Activated CD4-positive, alpha-beta T cell treated with anti-CD3 and anti-CD28 coated beads, Interleukin-10, Interleukin-2, amounts not matched to agents 100 ng/mL and 50 ng/mL, durations not matched to agents 16 hours and 8 hours (primary cell): ENCODE data around the gene TMCC3.

Source experiments
- DNase-seq: peaks from one replicate; pipeline ENCODE4 v3.0.0-alpha.2; 2020

Gene TMCC3

GRCh38 chr12:94673496-94673895, 23.1 kb upstream of the TMCC3 start:
- no peak for DNase-seq

- no peak for DNase-seq
These were observed 21.6 kb upstream of the TMCC3 start for GRCh38 chr12:94671917-94672316.

GRCh38 chr12:94670898-94671297, 20.5 kb upstream of the TMCC3 start:
- DNase-seq, result no peak

GRCh38 chr12:94670075-94670474, 19.7 kb upstream of the TMCC3 start:
- DNase-seq, result no peak

- no peak for DNase-seq
These were observed 16.7 kb upstream of the TMCC3 start for GRCh38 chr12:94667031-94667540.

GRCh38 chr12:94666158-94666557, 15.8 kb upstream of the TMCC3 start:
- DNase-seq, result no peak

- DNase-seq, result no peak
These were observed 13.3 kb upstream of the TMCC3 start for GRCh38 chr12:94663702-94664101.

- no peak for DNase-seq
These were observed 12.7 kb upstream of the TMCC3 start for GRCh38 chr12:94663071-94663470.

- no peak for DNase-seq
These were observed 10.1 kb upstream of the TMCC3 start for GRCh38 chr12:94660436-94660835.

- DNase-seq, result no peak
These were observed 9.1 kb upstream of the TMCC3 start for GRCh38 chr12:94659346-94659930.

- no peak for DNase-seq
These were observed 8.6 kb upstream of the TMCC3 start for GRCh38 chr12:94658931-94659330.

- no peak for DNase-seq
These were observed 6.2 kb upstream of the TMCC3 start for GRCh38 chr12:94656556-94656955.

- DNase-seq, result peak; percentile 11
These were observed 811 bp downstream of the TMCC3 start for GRCh38 chr12:94649349-94650142.

GRCh38 chr12:94648578-94648977, 1.8 kb downstream of the TMCC3 start:
- peak; percentile 9 for DNase-seq

GRCh38 chr12:94644141-94644979, 6.0 kb downstream of the TMCC3 start:
- DNase-seq, result peak; percentile 61

- DNase-seq, result no peak
These were observed 6.8 kb downstream of the TMCC3 start for GRCh38 chr12:94643606-94644005.

- no peak for DNase-seq
These were observed 9.1 kb downstream of the TMCC3 start for GRCh38 chr12:94641283-94641682.

GRCh38 chr12:94640134-94640928, 10.0 kb downstream of the TMCC3 start:
- DNase-seq, result peak; percentile 92

GRCh38 chr12:94638521-94638920, 11.8 kb downstream of the TMCC3 start:
- DNase-seq, result no peak

- no peak for DNase-seq
These were observed 12.8 kb downstream of the TMCC3 start for GRCh38 chr12:94637390-94638113.

GRCh38 chr12:94636462-94637085, 13.8 kb downstream of the TMCC3 start:
- DNase-seq, result no peak
